Measurements from ENCODE around the gene ASCL5. TPM values are rescaled to one million over a fixed set of nuclear protein-coding genes. Genes with fewer than 3 reads are reported as not detected.

ASCL5 gene, protein sequence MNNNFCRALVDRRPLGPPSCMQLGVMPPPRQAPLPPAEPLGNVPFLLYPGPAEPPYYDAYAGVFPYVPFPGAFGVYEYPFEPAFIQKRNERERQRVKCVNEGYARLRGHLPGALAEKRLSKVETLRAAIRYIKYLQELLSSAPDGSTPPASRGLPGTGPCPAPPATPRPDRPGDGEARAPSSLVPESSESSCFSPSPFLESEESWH
- total RNA-seq (2016; rRNA removed; fragmentation: Illumina TruSeq; extraction: Trizol) (not detected in 2 replicates), polyA plus RNA-seq (2011; rRNA removed) (not detected in 2 replicates), polyA minus RNA-seq (2011; rRNA and poly(A)+ RNA removed; ENCODE audit: low replicate concordance) (not detected in 2 replicates), Bru-seq, nascent RNA (percentile 7 among the genes with signal in this experiment), BruChase-seq, experiment 1, labeled RNA remaining after a 6-hour chase (percentile 22 among the genes with signal in this experiment), BruChase-seq, experiment 2, labeled RNA remaining after a 2-hour chase (percentile 20 among the genes with signal in this experiment)
- total RNA-seq (2016; cell fraction: cytosol; rRNA removed; fragmentation: Illumina TruSeq; extraction: Trizol; ENCODE audit: low read depth): not detected in 2 replicates
- total RNA-seq (2016; cell fraction: insoluble cytoplasmic fraction; rRNA removed; fragmentation: Illumina TruSeq; extraction: Trizol): not detected in 2 replicates
- not detected in 2 replicates for total RNA-seq (2016; cell fraction: membrane; rRNA removed; fragmentation: Illumina TruSeq; extraction: Trizol)
- total RNA-seq (2016; cell fraction: nucleus; rRNA removed; fragmentation: Illumina TruSeq; extraction: Trizol): not detected in 2 replicates
- polyA plus RNA-seq (2011; cell fraction: cytosol; rRNA removed): not detected in 2 replicates
- polyA plus RNA-seq (2011; cell fraction: nucleus; rRNA removed): 0.08 and 0.09 TPM in 2 replicates
- not detected in 2 replicates for polyA plus RNA-seq (2012)
- polyA plus RNA-seq (2016; cell fraction: cytosol; fragmentation: Illumina TruSeq; extraction: Trizol; ENCODE audit: low read depth): not detected in 2 replicates
- not detected in 2 replicates for polyA plus RNA-seq (2016; cell fraction: insoluble cytoplasmic fraction; fragmentation: Illumina TruSeq; extraction: Trizol; ENCODE audit: low read depth)
- polyA plus RNA-seq (2016; cell fraction: membrane; fragmentation: Illumina TruSeq; extraction: Trizol; ENCODE audit: low read depth): not detected in 2 replicates
- polyA plus RNA-seq (2016; cell fraction: nucleus; fragmentation: Illumina TruSeq; extraction: Trizol; ENCODE audit: insufficient read depth, low read depth): not detected in 2 replicates
- not detected in 2 replicates for polyA minus RNA-seq (2011; cell fraction: cytosol; rRNA and poly(A)+ RNA removed)
- not detected in 2 replicates for polyA minus RNA-seq (2011; cell fraction: nucleus; rRNA and poly(A)+ RNA removed)
- long read RNA-seq, experiment 1: 0 reads
- long read RNA-seq, experiment 2: 0 reads

DNA sequence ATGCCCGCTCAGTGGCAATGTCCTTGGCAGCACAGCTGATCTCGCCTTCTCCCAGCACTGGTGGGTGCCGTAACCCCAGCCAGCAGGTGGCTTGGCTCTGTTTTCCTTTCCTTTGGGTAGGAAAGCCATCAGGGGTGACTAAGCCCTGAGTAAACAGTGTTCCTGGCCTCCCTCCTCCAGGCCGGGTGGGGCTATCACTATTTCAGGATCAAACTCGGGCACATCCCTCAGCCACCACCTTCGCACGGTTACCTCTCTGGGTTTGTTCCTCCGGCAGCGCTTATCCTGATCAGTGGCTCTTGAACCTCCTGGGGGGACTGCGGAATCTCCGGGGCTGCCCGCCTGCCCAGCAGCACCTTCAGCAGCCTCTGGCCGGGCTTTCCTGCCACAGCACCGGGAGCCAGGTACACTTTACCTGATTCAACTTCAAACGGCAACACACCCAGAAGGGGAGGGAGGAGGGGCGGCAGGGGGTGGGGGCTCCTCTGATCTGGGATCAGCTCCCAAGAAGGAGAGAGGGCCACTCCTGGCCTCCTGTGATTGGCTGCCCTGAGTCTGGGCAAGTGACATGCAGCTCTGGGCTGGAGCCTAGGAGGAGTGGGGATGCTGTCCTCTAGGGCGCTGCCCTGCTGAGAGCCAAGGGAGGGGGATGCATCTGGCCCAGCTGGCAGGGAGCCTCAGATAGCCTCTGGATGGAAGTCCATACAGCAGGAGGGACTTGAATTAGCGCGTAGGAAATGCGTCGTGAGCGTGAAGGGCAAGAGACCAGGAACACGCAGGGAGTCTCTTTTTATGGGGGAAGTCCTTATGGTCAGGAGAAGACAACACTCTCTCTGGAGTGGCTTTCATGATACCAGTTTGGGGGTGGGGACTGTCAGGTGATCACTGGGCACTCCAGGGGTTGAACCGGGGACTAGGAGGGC lies at the start of gene ASCL5:
TSS of gene ASCL5 (minus strand) at position 353 of the 923 bp plus-strand sequence. CDS start 11,812 bp downstream, outside the sequence.
- Histone ChIP-seq H3K79me2 (ENCODE audit: insufficient read depth, low read length) (no peaks in the 10 kb centered on the region), H3K27me3 (ENCODE audit: control insufficient read depth in 1 of 2, insufficient read depth in 2 of 2, low read length in 2 of 2) (peaks cover 10 to 52% of the 10 kb centered on the region in 2 experiments), H3K4me3 (replicated peaks in 1 of 3; ENCODE audit: insufficient read depth in 1 of 3, low read depth in 2 of 3, low read length in 3 of 3) (peak within 1 kb of the TSS in 1 of 3 experiments; percentile 32; a peak in 1 of 6 replicates), H3K27ac (ENCODE audit: extremely low read length, insufficient read depth, low read length) (no peak within 1 kb of the TSS), H3K36me3 (replicated peaks in 1 of 2; ENCODE audit: control insufficient read depth in 1 of 2, insufficient read depth in 2 of 2, low read length in 2 of 2) (no peaks in the 10 kb centered on the region), H2AFZ (ENCODE audit: low read length) (no peak within 1 kb of the TSS), H3K4me2 (ENCODE audit: low read depth, low read length) (peak within 1 kb of the TSS; percentile 37; the same call in 1 of the 2 replicates), H4K20me1 (ENCODE audit: insufficient read depth, low read length) (no peaks in the 10 kb centered on the region), H3K4me1 (ENCODE audit: insufficient read depth, low read length) (peaks cover 11% of the 10 kb centered on the region), H3K9ac (ENCODE audit: insufficient read depth, low read depth, low read length) (no peak within 1 kb of the TSS), H3K9me3 (ENCODE audit: low read length) (no peaks in the 10 kb centered on the region)
- peak; percentile 76 for FAIRE-seq
- peak; percentile 91 for ATAC-seq
- in situ Hi-C loops (cut with HindIII; ENCODE audit: extremely low pct_ligation_motif_present, low pct_unique_long_range_greater_than_20kb): no loop called here
- BruUV-seq (replicated peaks): no TSS peak
- intact Hi-C loops (cut with micrococcal nuclease; ENCODE audit: unreplicated experiment): loop anchor here (5.0 kb wide), 1 partner anchor 95 kb away; no protein-coding TSS in a partner anchor
- peak; percentile 72 for DNase-seq (ENCODE audit: low spot score)
- ChIA-PET POLR2A (no interaction called here), CTCF (ENCODE audit: low intra/inter-chr PET ratio, low total read pairs) (interaction anchor here (1.5 kb wide), 1 partner anchor 58 kb away, joined by 4 read pairs; no protein-coding TSS in a partner anchor)
- 34% methylated on average over 13 of the region's 24 CpGs for WGBS (ENCODE audit: low lambda C conversion rate)
- TF ChIP-seq, protein P1, sequence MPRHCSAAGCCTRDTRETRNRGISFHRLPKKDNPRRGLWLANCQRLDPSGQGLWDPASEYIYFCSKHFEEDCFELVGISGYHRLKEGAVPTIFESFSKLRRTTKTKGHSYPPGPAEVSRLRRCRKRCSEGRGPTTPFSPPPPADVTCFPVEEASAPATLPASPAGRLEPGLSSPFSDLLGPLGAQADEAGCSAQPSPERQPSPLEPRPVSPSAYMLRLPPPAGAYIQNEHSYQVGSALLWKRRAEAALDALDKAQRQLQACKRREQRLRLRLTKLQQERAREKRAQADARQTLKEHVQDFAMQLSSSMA (CRISPR knock-in tag; IDR thresholded peaks at IDR 0.05): no peak
- peak; percentile 97 for TF ChIP-seq FOSL2 (CRISPR knock-in tag; IDR thresholded peaks at IDR 0.05)
- 0 out of 2 replicates have a peak, but pooled peaks have one; percentile 23 for TF ChIP-seq CBX5 (CRISPR knock-in tag; IDR thresholded peaks at IDR 0.05; ENCODE audit: borderline replicate concordance)
- TF ChIP-seq, protein P2, sequence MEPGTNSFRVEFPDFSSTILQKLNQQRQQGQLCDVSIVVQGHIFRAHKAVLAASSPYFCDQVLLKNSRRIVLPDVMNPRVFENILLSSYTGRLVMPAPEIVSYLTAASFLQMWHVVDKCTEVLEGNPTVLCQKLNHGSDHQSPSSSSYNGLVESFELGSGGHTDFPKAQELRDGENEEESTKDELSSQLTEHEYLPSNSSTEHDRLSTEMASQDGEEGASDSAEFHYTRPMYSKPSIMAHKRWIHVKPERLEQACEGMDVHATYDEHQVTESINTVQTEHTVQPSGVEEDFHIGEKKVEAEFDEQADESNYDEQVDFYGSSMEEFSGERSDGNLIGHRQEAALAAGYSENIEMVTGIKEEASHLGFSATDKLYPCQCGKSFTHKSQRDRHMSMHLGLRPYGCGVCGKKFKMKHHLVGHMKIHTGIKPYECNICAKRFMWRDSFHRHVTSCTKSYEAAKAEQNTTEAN (CRISPR knock-in tag; conservative IDR thresholded peaks at IDR 0.05): no peak
- TF ChIP-seq MXD4 (CRISPR knock-in tag; IDR thresholded peaks at IDR 0.05): no peak
- no peak; the same call in 1 of the 2 replicates for TF ChIP-seq SRY (CRISPR knock-in tag; IDR thresholded peaks at IDR 0.05)
- TF ChIP-seq, protein P3, sequence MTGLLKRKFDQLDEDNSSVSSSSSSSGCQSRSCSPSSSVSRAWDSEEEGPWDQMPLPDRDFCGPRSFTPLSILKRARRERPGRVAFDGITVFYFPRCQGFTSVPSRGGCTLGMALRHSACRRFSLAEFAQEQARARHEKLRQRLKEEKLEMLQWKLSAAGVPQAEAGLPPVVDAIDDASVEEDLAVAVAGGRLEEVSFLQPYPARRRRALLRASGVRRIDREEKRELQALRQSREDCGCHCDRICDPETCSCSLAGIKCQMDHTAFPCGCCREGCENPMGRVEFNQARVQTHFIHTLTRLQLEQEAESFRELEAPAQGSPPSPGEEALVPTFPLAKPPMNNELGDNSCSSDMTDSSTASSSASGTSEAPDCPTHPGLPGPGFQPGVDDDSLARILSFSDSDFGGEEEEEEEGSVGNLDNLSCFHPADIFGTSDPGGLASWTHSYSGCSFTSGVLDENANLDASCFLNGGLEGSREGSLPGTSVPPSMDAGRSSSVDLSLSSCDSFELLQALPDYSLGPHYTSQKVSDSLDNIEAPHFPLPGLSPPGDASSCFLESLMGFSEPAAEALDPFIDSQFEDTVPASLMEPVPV (CRISPR knock-in tag; IDR thresholded peaks at IDR 0.05): no peak
- TF ChIP-seq, protein P4, sequence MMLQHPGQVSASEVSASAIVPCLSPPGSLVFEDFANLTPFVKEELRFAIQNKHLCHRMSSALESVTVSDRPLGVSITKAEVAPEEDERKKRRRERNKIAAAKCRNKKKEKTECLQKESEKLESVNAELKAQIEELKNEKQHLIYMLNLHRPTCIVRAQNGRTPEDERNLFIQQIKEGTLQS (CRISPR knock-in tag; IDR thresholded peaks at IDR 0.05): peak; percentile 90
- TF ChIP-seq STAG1 (CRISPR knock-in tag; IDR thresholded peaks at IDR 0.05): peak; percentile 49
- no peak for TF ChIP-seq ZNF652 (CRISPR knock-in tag; IDR thresholded peaks at IDR 0.05; ENCODE audit: borderline replicate concordance, low read depth)
- no peak for TF ChIP-seq SIX4 (CRISPR knock-in tag; IDR thresholded peaks at IDR 0.05)
- TF ChIP-seq ZNF788 (CRISPR knock-in tag; IDR thresholded peaks at IDR 0.05; ENCODE audit: borderline replicate concordance): 0 out of 2 replicates have a peak, but pooled peaks have one; percentile 30
- no peak for TF ChIP-seq ZNF34 (CRISPR knock-in tag; IDR thresholded peaks at IDR 0.05; ENCODE audit: borderline replicate concordance)
